Measurements from ENCODE around the gene TCERG1L. TPM values are rescaled to one million over a fixed set of nuclear protein-coding genes. Genes with fewer than 3 reads are reported as not detected.
"Not testable (repeated sequence)": the region's sequence is repeated elsewhere in the genome, so short reads cannot be mapped to it uniquely, and the experiment has no call there.

TCERG1L gene
- not detected in 2 replicates for total RNA-seq (2014; rRNA removed; shearing (Covaris generic))

GRCh38 chr10:131311661-131312477 lies at the start of gene TCERG1L:
Gene TCERG1L, minus strand, starts transcription at chr10:131311721. Its CDS starts 86 bp downstream, at chr10:131311635.
- DNase-seq (ENCODE audit: low spot score), result no peak

- no peak for DNase-seq (ENCODE audit: low spot score)
Observed at GRCh38 chr10:131358741-131359442, 47.4 kb upstream of the TCERG1L start.

GRCh38 chr10:131356442-131356841 lies 44.9 kb upstream of the TCERG1L start:
- DNase-seq (ENCODE audit: low spot score), result no peak

- DNase-seq (ENCODE audit: low spot score), result no peak
Observed at GRCh38 chr10:131355881-131356280, 44.4 kb upstream of the TCERG1L start.

GRCh38 chr10:131355056-131355455 lies 43.5 kb upstream of the TCERG1L start:
- no peak for DNase-seq (ENCODE audit: low spot score)

- no peak for DNase-seq (ENCODE audit: low spot score)
Observed at GRCh38 chr10:131354380-131354779, 42.9 kb upstream of the TCERG1L start.

- DNase-seq (ENCODE audit: low spot score), result no peak
Observed at GRCh38 chr10:131352765-131353290, 41.3 kb upstream of the TCERG1L start.

- DNase-seq (ENCODE audit: low spot score), result no peak
Observed at GRCh38 chr10:131350660-131351059, 39.1 kb upstream of the TCERG1L start.

- no peak for DNase-seq (ENCODE audit: low spot score)
Observed at GRCh38 chr10:131350245-131350644, 38.7 kb upstream of the TCERG1L start.

GRCh38 chr10:131346456-131346855 lies 34.9 kb upstream of the TCERG1L start:
- DNase-seq (ENCODE audit: low spot score), result no peak

GRCh38 chr10:131345691-131346090 lies 34.2 kb upstream of the TCERG1L start:
- DNase-seq (ENCODE audit: low spot score), result no peak

GRCh38 chr10:131344747-131345146 lies 33.2 kb upstream of the TCERG1L start:
- DNase-seq (ENCODE audit: low spot score), result no peak

GRCh38 chr10:131337741-131338140 lies 26.2 kb upstream of the TCERG1L start:
- DNase-seq (ENCODE audit: low spot score), result no peak

GRCh38 chr10:131332821-131333220 lies 21.3 kb upstream of the TCERG1L start:
- no peak for DNase-seq (ENCODE audit: low spot score)

- no peak for DNase-seq (ENCODE audit: low spot score)
Observed at GRCh38 chr10:131323880-131324279, 12.4 kb upstream of the TCERG1L start.

- DNase-seq (ENCODE audit: low spot score), result no peak
Observed at GRCh38 chr10:131323025-131323424, 11.5 kb upstream of the TCERG1L start.

GRCh38 chr10:131322575-131322974 lies 11.1 kb upstream of the TCERG1L start:
- not testable (repeated sequence) for DNase-seq (ENCODE audit: low spot score)

- no peak for DNase-seq (ENCODE audit: low spot score)
Observed at GRCh38 chr10:131320860-131321604, 9.5 kb upstream of the TCERG1L start.

- DNase-seq (ENCODE audit: low spot score), result no peak
Observed at GRCh38 chr10:131318814-131319213, 7.3 kb upstream of the TCERG1L start.

GRCh38 chr10:131318291-131318690 lies 6.8 kb upstream of the TCERG1L start:
- no peak for DNase-seq (ENCODE audit: low spot score)

GRCh38 chr10:131316321-131317075 lies 5.0 kb upstream of the TCERG1L start:
- DNase-seq (ENCODE audit: low spot score), result no peak
